ENCODE results near the gene KIAA0232. TPM values are rescaled to one million over a fixed set of nuclear protein-coding genes. Genes with fewer than 3 reads are reported as not detected.

KIAA0232 gene
- polyA plus RNA-seq, 1 experiment, result 25.0 TPM

DNA sequence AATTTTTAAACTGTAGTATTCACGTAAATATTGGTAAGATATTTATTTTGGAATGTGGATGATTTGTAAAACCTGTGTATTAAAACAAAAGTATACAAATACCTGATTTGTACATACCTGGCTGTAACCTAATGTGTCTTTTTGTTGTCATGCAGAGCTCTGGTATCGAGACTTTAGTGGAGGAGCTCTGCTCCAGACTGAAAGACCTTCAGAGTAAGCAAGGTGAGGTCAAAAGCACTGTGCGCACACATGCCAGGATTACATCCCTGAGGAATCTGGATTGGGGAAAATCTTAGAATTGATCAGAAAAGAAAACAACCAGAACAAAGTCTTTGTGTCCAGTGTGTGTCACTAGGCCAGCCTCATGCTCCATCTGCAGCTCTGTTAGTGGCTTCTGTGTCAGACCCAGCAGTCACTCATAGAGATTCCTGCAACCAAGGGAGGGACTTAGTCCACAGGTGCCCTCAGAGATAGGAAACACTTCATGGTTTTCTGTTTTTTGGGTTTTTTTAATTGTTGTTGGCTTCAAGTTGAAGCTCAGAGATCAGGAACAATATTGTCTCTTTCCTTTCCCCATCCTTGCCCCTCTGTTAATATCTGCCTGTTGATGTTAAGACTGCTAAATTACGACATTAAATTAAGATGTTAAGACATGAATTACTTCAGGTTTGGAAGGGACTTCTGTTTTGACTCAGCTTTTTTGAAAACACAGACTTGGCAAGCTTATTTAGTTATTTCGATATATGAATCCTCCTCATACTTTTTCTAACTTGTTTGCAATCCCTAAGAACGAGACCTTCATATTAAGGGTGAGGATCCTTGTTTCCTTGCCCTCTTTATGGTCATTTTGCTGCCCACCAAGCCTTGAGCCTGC is 74.7 kb downstream of the KIAA0232 start:
- POLR2A ChIA-PET, result no interaction called here
- CTCF ChIA-PET, result interaction anchor here (1.1 to 2.1 kb wide), 2 partner anchors 11 to 16 kb away, joined by 3 to 15 read pairs; no protein-coding TSS in a partner anchor
- peaks cover 5% of the 10 kb centered on the region; the same call in 1 of the 2 replicates for H3K9me3 ChIP-seq (ENCODE audit: control insufficient read depth, insufficient read depth, low read length)
- DNase-seq (ENCODE audit: low read depth, low spot score), result no peak
- H3K27ac ChIP-seq (ENCODE audit: low read depth, low read length), result no peak overlapping the region
- H3K4me3 ChIP-seq (ENCODE audit: low read depth, low read length), result no peak overlapping the region
- TF ChIP-seq CTCF (IDR thresholded peaks at IDR 0.05; ENCODE audit: low read depth, low read length), result no peak
- no peaks in the 10 kb centered on the region for H3K27me3 ChIP-seq (ENCODE audit: control insufficient read depth, insufficient read depth, low read length)

DNA sequence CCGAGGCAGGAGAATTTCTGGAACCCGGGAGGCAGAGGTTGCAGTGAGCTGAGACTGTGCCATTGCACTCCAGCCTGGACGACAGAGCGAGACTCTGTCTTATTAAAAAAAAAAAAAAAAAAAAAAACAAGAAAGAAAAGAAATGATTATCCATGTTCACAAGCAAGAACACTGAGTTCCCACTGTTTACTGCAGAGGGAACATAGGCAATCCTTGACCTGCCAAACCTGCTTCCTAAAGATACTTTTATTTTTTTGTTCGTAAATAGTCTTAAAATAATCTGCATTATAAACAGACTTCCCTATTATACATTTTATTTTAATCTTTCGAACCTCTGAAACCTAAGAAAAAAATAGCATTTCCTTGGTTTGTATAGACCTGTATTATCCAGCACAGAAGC is 76.5 kb downstream of the KIAA0232 start:
- no peak for DNase-seq (ENCODE audit: low read depth, low spot score)
- Histone ChIP-seq H3K4me3 (ENCODE audit: low read depth, low read length) (no peak overlapping the region), H3K27me3 (ENCODE audit: control insufficient read depth, insufficient read depth, low read length) (no peaks in the 10 kb centered on the region), H3K9me3 (ENCODE audit: control insufficient read depth, insufficient read depth, low read length) (no peaks in the 10 kb centered on the region), H3K27ac (ENCODE audit: low read depth, low read length) (no peak overlapping the region)
- ChIA-PET POLR2A (no interaction called here), CTCF (interaction anchor here (0.7 to 2.9 kb wide), 2 partner anchors 15 to 276 kb away, joined by 6 to 25 read pairs; no protein-coding TSS in a partner anchor)
- TF ChIP-seq CTCF (IDR thresholded peaks at IDR 0.05; ENCODE audit: low read depth, low read length), result no peak

GRCh38 chr4:6859543-6859942 is 77.0 kb downstream of the KIAA0232 start:
- CTCF ChIA-PET, result interaction anchor here (0.7 to 2.9 kb wide), 3 partner anchors 8 to 211 kb away, joined by 3 to 25 read pairs (median 4); no protein-coding TSS in a partner anchor
- POLR2A ChIA-PET, result no interaction called here

DNA sequence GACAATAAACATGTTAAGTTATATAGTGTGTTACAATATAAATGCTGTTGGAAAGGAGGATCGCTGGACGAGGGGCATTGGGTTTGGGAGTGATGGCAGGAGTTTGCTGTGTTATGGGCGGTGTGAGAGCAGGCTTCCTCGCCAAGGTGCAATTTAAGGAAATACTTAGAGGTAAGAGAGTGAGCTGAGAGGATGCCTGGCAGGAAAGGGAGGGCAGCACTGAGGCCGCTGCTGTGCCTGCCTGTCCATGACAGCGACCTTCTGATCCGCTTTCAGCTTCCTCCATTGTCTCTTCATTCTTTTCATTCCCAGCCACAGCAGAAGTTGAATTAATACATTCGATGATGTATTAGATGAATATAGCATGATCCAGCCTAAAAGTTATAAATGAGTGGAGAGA is 85.9 kb downstream of the KIAA0232 start:
- DNase-seq (ENCODE audit: low read depth, low spot score), result no peak
- Histone ChIP-seq H3K27ac (ENCODE audit: low read depth, low read length) (no peak overlapping the region), H3K27me3 (ENCODE audit: control insufficient read depth, insufficient read depth, low read length) (no peaks in the 10 kb centered on the region), H3K9me3 (ENCODE audit: control insufficient read depth, insufficient read depth, low read length) (no peaks in the 10 kb centered on the region), H3K4me3 (ENCODE audit: low read depth, low read length) (no peak overlapping the region)
- TF ChIP-seq CTCF (IDR thresholded peaks at IDR 0.05; ENCODE audit: low read depth, low read length), result no peak
- POLR2A ChIA-PET, result no interaction called here
- CTCF ChIA-PET, result interaction anchor here (1.0 kb wide), 1 partner anchor 11 kb away, joined by 3 read pairs; no protein-coding TSS in a partner anchor

More at GRCh38 chr4:6859543-6859942, 77.0 kb downstream of the KIAA0232 start:
- no peaks in the 10 kb centered on the region for H3K27me3 ChIP-seq (ENCODE audit: control insufficient read depth, insufficient read depth, low read length)
- H3K27ac ChIP-seq (ENCODE audit: low read depth, low read length), result no peak overlapping the region
- DNase-seq (ENCODE audit: low read depth, low spot score), result no peak
- no peak for TF ChIP-seq CTCF (IDR thresholded peaks at IDR 0.05; ENCODE audit: low read depth, low read length)
- H3K4me3 ChIP-seq (ENCODE audit: low read depth, low read length), result no peak overlapping the region
- no peaks in the 10 kb centered on the region for H3K9me3 ChIP-seq (ENCODE audit: control insufficient read depth, insufficient read depth, low read length)

- no peak for TF ChIP-seq CTCF (IDR thresholded peaks at IDR 0.05; ENCODE audit: low read depth, low read length)
- H3K27ac ChIP-seq (ENCODE audit: low read depth, low read length), result no peak overlapping the region
- ChIA-PET CTCF (no interaction called here), POLR2A (no interaction called here)
- no peaks in the 10 kb centered on the region for H3K9me3 ChIP-seq (ENCODE audit: control insufficient read depth, insufficient read depth, low read length)
- H3K4me3 ChIP-seq (ENCODE audit: low read depth, low read length), result no peak overlapping the region
- DNase-seq (ENCODE audit: low read depth, low spot score), result no peak
- H3K27me3 ChIP-seq (ENCODE audit: control insufficient read depth, insufficient read depth, low read length), result no peaks in the 10 kb centered on the region
Measured at GRCh38 chr4:6869944-6870343, 87.4 kb downstream of the KIAA0232 start.
